CD4-positive, alpha-beta T cell treated with Interleukin-15 for 1 hour (primary cell): ENCODE results near the gene SLC16A14.

ENCODE experiments used
- DNase-seq: peaks from one replicate; pipeline ENCODE4 v3.0.0-alpha.2; 2020

Gene SLC16A14

GRCh38 chr2:230023313-230023712 is 45.4 kb downstream of the SLC16A14 start:
- no peak for DNase-seq

- no peak for DNase-seq
These were observed 49.0 kb downstream of the SLC16A14 start for GRCh38 chr2:230019742-230020141.

DNA sequence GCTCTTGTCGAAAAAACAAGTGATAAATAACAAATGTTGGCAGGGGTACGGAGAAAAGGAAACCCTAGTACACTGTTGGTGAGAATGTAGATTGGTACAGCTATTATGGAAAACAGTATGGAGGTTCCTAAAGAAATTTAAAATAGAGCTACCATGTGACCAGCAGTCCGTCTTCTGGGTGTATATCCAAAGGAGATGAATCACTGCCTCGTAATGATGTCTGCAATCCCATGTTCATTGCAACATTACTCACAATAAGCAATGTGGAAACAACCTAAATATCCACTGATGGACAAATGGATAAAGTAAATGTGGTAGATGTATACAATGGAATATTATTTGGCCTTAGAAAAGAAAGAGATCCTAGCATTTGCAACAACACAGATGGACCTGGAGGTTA is 50.6 kb downstream of the SLC16A14 start:
- no peak for DNase-seq

DNA sequence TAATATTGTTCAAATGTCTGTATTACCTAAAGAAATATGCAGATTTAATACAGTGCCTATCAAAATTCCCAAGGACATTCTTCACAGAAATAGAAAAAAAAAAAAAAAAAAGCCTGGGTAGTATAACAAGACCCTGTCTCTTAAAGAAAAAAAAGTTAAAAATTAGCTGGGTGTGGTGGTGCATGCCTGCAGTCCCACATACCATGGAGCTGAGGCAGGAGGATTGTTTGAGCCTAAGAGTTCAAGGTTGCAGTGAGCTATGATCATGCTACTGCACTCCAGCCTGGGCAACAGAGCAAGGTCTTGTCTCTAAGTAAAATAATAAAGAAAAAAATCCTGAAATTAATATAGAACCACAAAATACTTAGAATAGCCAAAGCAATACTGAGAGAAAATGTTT is 51.9 kb downstream of the SLC16A14 start:
- no peak for DNase-seq

DNA sequence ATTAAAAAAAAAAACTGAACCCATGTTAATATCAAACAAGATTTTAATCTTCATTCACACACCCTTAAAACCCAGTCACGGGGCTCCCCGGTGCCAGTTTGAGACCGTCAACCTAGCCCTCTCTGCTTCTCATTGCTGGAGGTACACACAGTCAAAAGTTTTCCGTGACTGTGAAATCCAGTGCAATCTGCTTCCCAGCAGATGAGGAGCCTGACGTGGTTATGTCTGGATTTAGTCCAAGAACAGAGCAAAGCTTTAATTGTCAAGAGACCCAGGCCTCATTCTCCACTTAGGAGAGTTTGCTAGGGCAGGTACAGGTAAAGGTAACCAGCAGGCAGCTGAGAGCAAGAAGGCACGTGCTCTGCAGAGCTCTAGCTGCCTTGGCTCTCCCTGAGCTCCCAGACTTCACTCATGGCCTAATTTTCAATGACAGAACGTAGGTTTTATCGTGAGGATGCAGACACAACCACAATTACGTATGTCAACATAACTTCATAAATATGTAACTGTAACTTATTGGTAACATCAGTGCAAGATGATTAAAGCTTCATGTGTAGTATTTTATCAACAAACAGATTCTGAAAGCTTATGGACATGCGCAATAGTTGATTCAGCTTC is 56.3 kb downstream of the SLC16A14 start:
- DNase-seq = no peak

GRCh38 chr2:230011617-230012016 is 57.1 kb downstream of the SLC16A14 start:
- DNase-seq = no peak

- DNase-seq = no peak
These were observed 58.2 kb downstream of the SLC16A14 start for GRCh38 chr2:230010501-230010900.

DNA sequence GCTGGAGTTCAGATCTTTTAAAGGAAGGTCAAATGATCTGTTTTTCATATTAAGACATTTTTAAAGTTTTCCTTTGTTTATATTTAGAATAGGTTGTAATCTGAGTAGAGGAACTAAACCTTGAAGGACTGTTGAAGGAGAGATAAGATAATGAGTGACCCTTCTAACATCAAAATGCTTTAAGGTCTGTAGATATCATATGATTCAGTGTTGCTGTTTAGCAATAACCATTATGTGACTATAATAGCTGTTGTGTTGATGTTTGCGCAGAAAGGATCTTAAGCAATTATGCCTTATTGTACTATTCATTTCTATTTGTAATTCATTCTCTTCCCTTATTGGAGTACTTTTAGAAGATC is 60.0 kb downstream of the SLC16A14 start:
- DNase-seq = no peak

DNA sequence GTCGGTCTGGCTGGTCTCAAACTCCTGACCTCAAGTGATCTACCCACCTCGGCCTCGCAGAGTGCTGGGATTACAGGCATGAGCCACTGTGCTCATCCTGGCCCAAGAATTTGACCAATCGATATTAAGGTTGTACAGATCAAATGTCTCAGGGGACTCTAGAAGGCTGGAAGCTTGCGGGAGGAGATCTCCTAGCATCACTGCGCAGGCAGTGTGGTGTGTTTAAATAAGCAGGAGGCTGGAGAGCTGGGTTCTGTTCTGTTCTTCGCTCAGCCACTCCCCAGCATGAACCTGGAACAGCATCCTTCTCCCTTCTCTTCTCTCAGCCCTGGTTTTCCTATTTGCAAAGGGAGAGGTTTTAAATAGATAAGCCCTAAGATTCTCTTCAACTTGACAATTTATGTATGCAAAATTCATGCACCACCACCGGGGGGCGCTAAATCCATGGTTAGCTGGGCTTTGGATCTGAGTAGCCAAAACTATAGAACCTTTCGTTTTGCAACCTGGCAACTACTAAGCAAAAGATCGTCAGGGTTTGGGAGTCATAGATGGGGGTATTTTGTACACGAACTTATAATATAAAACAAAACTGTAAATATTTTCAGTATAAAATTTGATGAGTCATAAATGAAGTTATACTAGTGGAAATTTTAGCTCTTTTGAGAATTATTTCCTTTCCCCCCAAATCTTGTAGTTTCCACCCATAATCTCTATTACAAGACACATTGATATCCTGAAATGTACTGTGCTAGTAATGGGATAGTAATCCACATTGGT is 60.6 kb downstream of the SLC16A14 start:
- DNase-seq = peak; percentile 66

- no peak for DNase-seq
These were observed 68.4 kb downstream of the SLC16A14 start for GRCh38 chr2:230000118-230000841.

DNA sequence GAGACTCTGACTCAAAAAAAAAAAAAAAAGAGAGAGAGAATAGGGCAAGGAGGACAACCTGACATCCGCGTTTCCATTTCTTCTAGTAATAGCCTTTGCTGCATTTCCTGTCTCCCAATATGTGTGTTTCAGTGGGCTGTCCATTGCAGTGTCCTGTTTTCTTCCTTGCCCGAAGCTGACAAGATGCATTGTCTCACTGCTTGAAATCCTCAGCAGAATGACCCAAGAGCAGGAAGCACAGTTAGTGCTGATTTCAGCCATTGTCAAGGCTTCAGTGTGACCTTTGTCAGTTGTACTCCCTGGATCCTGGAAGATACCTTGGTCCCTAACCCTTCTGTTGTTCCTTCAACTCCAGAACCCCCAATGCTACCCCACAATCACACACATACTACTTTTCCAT is 71.2 kb downstream of the SLC16A14 start:
- DNase-seq = no peak

GRCh38 chr2:229996320-229996719 is 72.4 kb downstream of the SLC16A14 start:
- no peak for DNase-seq

DNA sequence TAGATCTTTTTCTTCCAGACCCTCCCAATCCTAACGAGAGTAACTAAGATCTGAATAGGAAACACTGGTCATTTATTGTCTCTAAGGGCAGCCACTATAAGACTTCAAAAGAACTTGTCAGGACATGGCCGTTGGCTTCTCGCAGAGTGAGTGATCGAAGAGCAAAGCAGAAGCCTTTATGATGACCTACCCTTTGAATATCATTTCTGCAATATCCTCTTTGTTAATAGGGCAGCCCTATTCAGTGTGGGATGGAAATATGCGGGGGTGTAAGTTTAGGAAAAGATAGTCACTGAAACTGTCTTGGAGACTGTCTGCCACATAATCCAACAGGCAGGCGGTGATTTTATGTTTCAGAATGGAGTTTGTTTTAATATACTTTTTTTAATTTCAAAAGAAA is 75.5 kb downstream of the SLC16A14 start:
- DNase-seq = no peak
